ENCODE data around the gene SRPRA. TPM values are rescaled to one million over a fixed set of nuclear protein-coding genes. Genes with fewer than 3 reads are reported as not detected.

Gene SRPRA
- total RNA-seq, 1 donor from 2014 or later = 110 TPM

GRCh38 chr11:126232683-126233082 lies 36.0 kb downstream of the SRPRA start:
- Mint-ChIP-seq H3K36me3 (ENCODE audit: low read depth) (peaks cover 8% of the 10 kb centered on the region), H3K4me1 (ENCODE audit: low read depth) (peaks cover 18% of the 10 kb centered on the region), H3K27me3 (ENCODE audit: low read depth) (no peaks in the 10 kb centered on the region)

GRCh38 chr11:126231725-126232459 lies 36.8 kb downstream of the SRPRA start:
- Mint-ChIP-seq H3K27me3 (ENCODE audit: low read depth) (no peaks in the 10 kb centered on the region), H3K9me3 (ENCODE audit: low read depth) (no peaks in the 10 kb centered on the region), H3K27ac (ENCODE audit: unreplicated experiment) (no peak overlapping the region), H3K36me3 (ENCODE audit: low read depth) (peaks cover 8% of the 10 kb centered on the region), H3K4me1 (ENCODE audit: low read depth) (peaks cover 18% of the 10 kb centered on the region), H3K4me3 (ENCODE audit: unreplicated experiment) (no peak overlapping the region)
- no peak for DNase-seq (ENCODE audit: low spot score)
- TF ChIP-seq CTCF (IDR thresholded peaks at IDR 0.05) = no peak

More at GRCh38 chr11:126232683-126233082, 36.0 kb downstream of the SRPRA start:
- no peak for DNase-seq (ENCODE audit: low spot score)
- H3K4me3 Mint-ChIP-seq (ENCODE audit: unreplicated experiment) = no peak overlapping the region
- no peaks in the 10 kb centered on the region for H3K9me3 Mint-ChIP-seq (ENCODE audit: low read depth)
- H3K27ac Mint-ChIP-seq (ENCODE audit: unreplicated experiment) = no peak overlapping the region
- no peak for TF ChIP-seq CTCF (IDR thresholded peaks at IDR 0.05)

- no peak for DNase-seq (ENCODE audit: low spot score)
- H3K27ac Mint-ChIP-seq (ENCODE audit: unreplicated experiment) = no peak overlapping the region
Observed at GRCh38 chr11:126229858-126230540, 38.7 kb downstream of the SRPRA start.

GRCh38 chr11:126226334-126227084 lies 42.2 kb downstream of the SRPRA start:
- Mint-ChIP-seq H3K27ac (ENCODE audit: unreplicated experiment) (no peak overlapping the region), H3K4me3 (ENCODE audit: unreplicated experiment) (no peak overlapping the region), H3K9me3 (ENCODE audit: low read depth) (no peaks in the 10 kb centered on the region)

More at GRCh38 chr11:126229858-126230540, 38.7 kb downstream of the SRPRA start:
- H3K4me1 Mint-ChIP-seq (ENCODE audit: low read depth) = peaks cover 23% of the 10 kb centered on the region
- peaks cover 2% of the 10 kb centered on the region for H3K36me3 Mint-ChIP-seq (ENCODE audit: low read depth)
- no peak overlapping the region for H3K4me3 Mint-ChIP-seq (ENCODE audit: unreplicated experiment)
- H3K9me3 Mint-ChIP-seq (ENCODE audit: low read depth) = no peaks in the 10 kb centered on the region
- H3K27me3 Mint-ChIP-seq (ENCODE audit: low read depth) = no peaks in the 10 kb centered on the region
- no peak for TF ChIP-seq CTCF (IDR thresholded peaks at IDR 0.05)

More at GRCh38 chr11:126226334-126227084, 42.2 kb downstream of the SRPRA start:
- no peak for TF ChIP-seq CTCF (IDR thresholded peaks at IDR 0.05)
- DNase-seq (ENCODE audit: low spot score) = no peak
- Mint-ChIP-seq H3K36me3 (ENCODE audit: low read depth) (no peaks in the 10 kb centered on the region), H3K4me1 (ENCODE audit: low read depth) (peaks cover 23% of the 10 kb centered on the region), H3K27me3 (ENCODE audit: low read depth) (no peaks in the 10 kb centered on the region)
